PFSK-1 (cell line): ENCODE data around the gene GRAMD1B.

Experiments used
- FOXP2 ChIP-seq: optimal IDR thresholded peaks from 2 replicates; pipeline ENCODE3; 2011; ENCODE audit warnings: borderline replicate concordance, control low read depth, inconsistent platforms; ENCODE audit not compliant: insufficient read depth; ENCODE audit errors: extremely low read length, extremely low read depth
- POLR2AphosphoS5 ChIP-seq: IDR thresholded peaks from 2 replicates; pipeline ENCODE4 v1.6.1; 2012; ENCODE audit warnings: low read depth, mild to moderate bottlenecking, control low read depth, low read length, moderate library complexity
- REST ChIP-seq, 2 experiments: IDR thresholded peaks; 2 replicates each; pipeline versions ENCODE4 v1.6.1 to v1.8.0; 2011 to 2012; ENCODE audit warnings: low read depth in 2 of 2, low read length in 2 of 2, control low read depth in 1 of 2, inconsistent platforms in 1 of 2, mild to moderate bottlenecking in 1 of 2, moderate library complexity in 1 of 2; ENCODE audit not compliant: insufficient read depth in 1 of 2
- SIN3A ChIP-seq: IDR thresholded peaks from 2 replicates; pipeline ENCODE4 v1.6.1; 2012; ENCODE audit warnings: mild to moderate bottlenecking, low read length, moderate library complexity, borderline replicate concordance; ENCODE audit not compliant: insufficient read depth
- TAF1 ChIP-seq: IDR thresholded peaks from 2 replicates; pipeline ENCODE4 v1.6.1; 2012; ENCODE audit warnings: low read length, control low read depth, borderline replicate concordance; ENCODE audit not compliant: insufficient read depth

Gene GRAMD1B

GRCh38 chr11:123556633-123557032, 126.6 kb downstream of the GRAMD1B start:
- no peak for TF ChIP-seq TAF1

- TF ChIP-seq POLR2AphosphoS5, result no peak
- no peak for TF ChIP-seq REST (IDR thresholded peaks at IDR 0.05; ENCODE audit: insufficient read depth in 1 of 2, low read depth in 2 of 2, low read length in 2 of 2)
- TF ChIP-seq FOXP2, result no peak
- TF ChIP-seq SIN3A, result no peak
- no peak for TF ChIP-seq TAF1
These were observed 128.7 kb downstream of the GRAMD1B start for GRCh38 chr11:123558536-123559315.

- no peak for TF ChIP-seq FOXP2
- no peak for TF ChIP-seq REST (IDR thresholded peaks at IDR 0.05; ENCODE audit: insufficient read depth in 1 of 2, low read depth in 2 of 2, low read length in 2 of 2)
- no peak for TF ChIP-seq SIN3A
- TF ChIP-seq TAF1, result no peak
- TF ChIP-seq POLR2AphosphoS5, result no peak
These were observed 129.5 kb downstream of the GRAMD1B start for GRCh38 chr11:123559523-123559955.

GRCh38 chr11:123560006-123560405, 129.9 kb downstream of the GRAMD1B start:
- TF ChIP-seq POLR2AphosphoS5 (no peak), SIN3A (no peak), TAF1 (no peak), FOXP2 (no peak), REST (IDR thresholded peaks at IDR 0.05; ENCODE audit: insufficient read depth in 1 of 2, low read depth in 2 of 2, low read length in 2 of 2) (no peak)

GRCh38 chr11:123561431-123561800, 131.3 kb downstream of the GRAMD1B start:
- TF ChIP-seq REST (IDR thresholded peaks at IDR 0.05; ENCODE audit: insufficient read depth in 1 of 2, low read depth in 2 of 2, low read length in 2 of 2) (no peak), POLR2AphosphoS5 (no peak), SIN3A (no peak), TAF1 (no peak), FOXP2 (no peak)
